Naive thymus-derived CD4-positive, alpha-beta T cell (primary cell): ENCODE data around the gene MIPEP. TPM values are rescaled to one million over a fixed set of nuclear protein-coding genes. Genes with fewer than 3 reads are reported as not detected.

Experiments
- ATAC-seq: fragments of 150-1000 bp; cut with Tn5 transposase; 2 replicates; pipeline ENCODE4 v1.10.0; 2021; ENCODE audit warnings: mild to moderate bottlenecking, moderate library complexity
- CTCF ChIA-PET: fragments of 350-600 bp; sonication (Branson Sonifier 250); formaldehyde crosslinking; loops from one replicate; lab custom pipeline; 2021; ENCODE audit warnings: antibody characterized with exemption; lab: Charles Lee
- POLR2A ChIA-PET: fragments of 350-600 bp; sonication (Branson Sonifier 250); formaldehyde crosslinking; loops from one replicate; lab custom pipeline; 2021; ENCODE audit warnings: antibody characterized with exemption, inconsistent platforms; lab: Charles Lee
- DNase-seq, 9 donors: peaks; one replicate each; pipeline versions ENCODE4 v3.0.0 to v3.0.0-alpha.2; 2020 to 2022; ENCODE audit warnings: mixed read lengths in 1 of 9
- H3K27ac ChIP-seq: one replicate; pipeline ENCODE4 v1.7.0; 2013; ENCODE audit warnings: mild to moderate bottlenecking, low read depth, low read length, moderate library complexity
- H3K27me3 ChIP-seq, 2 donors: one replicate each; pipeline ENCODE4 v1.7.0; 2013; ENCODE audit warnings: low read length in 2 of 2, mild to moderate bottlenecking in 2 of 2, moderate library complexity in 2 of 2; ENCODE audit not compliant: control insufficient read depth in 2 of 2, insufficient read depth in 2 of 2
- H3K36me3 ChIP-seq, 3 experiments: 1 replicate in 2 of 3; 2 replicates in 1 of 3; pipeline ENCODE4 v1.7.0; 2013; ENCODE audit warnings: low read length in 3 of 3, mild to moderate bottlenecking in 3 of 3, moderate library complexity in 1 of 3; ENCODE audit not compliant: insufficient read depth in 3 of 3, control insufficient read depth in 2 of 3
- H3K4me1 ChIP-seq, 2 donors: one replicate each; pipeline ENCODE4 v1.7.0; 2013; ENCODE audit warnings: low read length in 2 of 2, mild to moderate bottlenecking in 2 of 2, moderate library complexity in 1 of 2; ENCODE audit not compliant: control insufficient read depth in 2 of 2, insufficient read depth in 2 of 2
- H3K4me3 ChIP-seq: 2 replicates; pipeline ENCODE4 v1.7.0; 2013; ENCODE audit warnings: mild to moderate bottlenecking, low read length
- H3K9me3 ChIP-seq, 3 experiments: 1 replicate in 2 of 3; 2 replicates in 1 of 3; pipeline ENCODE4 v1.7.0; 2013; ENCODE audit warnings: low read length in 3 of 3; ENCODE audit not compliant: control insufficient read depth in 2 of 3
- H3K27ac Mint-ChIP-seq, 9 donors: one replicate each; pipeline ENCODE4 v1.8.0; 2020 to 2022; ENCODE audit warnings: mixed read lengths in 9 of 9, mild to moderate bottlenecking in 8 of 9, moderate library complexity in 5 of 9, inconsistent platforms in 2 of 9
- H3K27me3 Mint-ChIP-seq, 5 donors: one replicate each; pipeline ENCODE4 v1.8.0; 2021 to 2022; ENCODE audit warnings: mixed read lengths in 5 of 5, mild to moderate bottlenecking in 1 of 5
- H3K36me3 Mint-ChIP-seq, 5 donors: one replicate each; pipeline ENCODE4 v1.8.0; 2020 to 2022; ENCODE audit warnings: mixed read lengths in 5 of 5, mild to moderate bottlenecking in 3 of 5, inconsistent platforms in 1 of 5
- H3K4me1 Mint-ChIP-seq, 7 donors: one replicate each; pipeline ENCODE4 v1.8.0; 2020 to 2022; ENCODE audit warnings: mixed read lengths in 7 of 7, mild to moderate bottlenecking in 3 of 7, inconsistent platforms in 1 of 7
- H3K4me3 Mint-ChIP-seq, 10 donors: one replicate each; pipeline ENCODE4 v1.8.0; 2020 to 2022; ENCODE audit warnings: mild to moderate bottlenecking in 10 of 10, mixed read lengths in 10 of 10, moderate library complexity in 6 of 10, inconsistent platforms in 2 of 10
- H3K9me3 Mint-ChIP-seq, 11 donors: one replicate each; pipeline ENCODE4 v1.8.0; 2020 to 2022; ENCODE audit warnings: mixed read lengths in 11 of 11, mild to moderate bottlenecking in 4 of 11, inconsistent platforms in 1 of 11, moderate library complexity in 1 of 11
- intact Hi-C, 2 donors: fragments of 100-400 bp; cut with micrococcal nuclease; formaldehyde crosslinking; loops; one replicate each; pipeline ENCODE4 v1.15.1; 2023
- polyA plus RNA-seq, 2 donors: library from polyadenylated mRNA; unstranded; fragments of 300-500 nt; fragmentation: Illumina TruSeq; gene quantifications; one replicate each; pipeline ENCODE4 v1.2.3, GENCODE V29; 2021
- total RNA-seq, 6 experiments: library from RNA in 5 of 6; stranded (reverse) in 5 of 6; gene quantifications; 1 replicate in 5 of 6; 2 replicates in 1 of 6; pipeline ENCODE4 v1.2.3 and lab custom pipeline; 2021 to 2026

The MIPEP gene
- total and polyA plus RNA-seq, 7 experiments from 2014 or later, result 8.0 to 20.7 (median 9.5) TPM

DNA sequence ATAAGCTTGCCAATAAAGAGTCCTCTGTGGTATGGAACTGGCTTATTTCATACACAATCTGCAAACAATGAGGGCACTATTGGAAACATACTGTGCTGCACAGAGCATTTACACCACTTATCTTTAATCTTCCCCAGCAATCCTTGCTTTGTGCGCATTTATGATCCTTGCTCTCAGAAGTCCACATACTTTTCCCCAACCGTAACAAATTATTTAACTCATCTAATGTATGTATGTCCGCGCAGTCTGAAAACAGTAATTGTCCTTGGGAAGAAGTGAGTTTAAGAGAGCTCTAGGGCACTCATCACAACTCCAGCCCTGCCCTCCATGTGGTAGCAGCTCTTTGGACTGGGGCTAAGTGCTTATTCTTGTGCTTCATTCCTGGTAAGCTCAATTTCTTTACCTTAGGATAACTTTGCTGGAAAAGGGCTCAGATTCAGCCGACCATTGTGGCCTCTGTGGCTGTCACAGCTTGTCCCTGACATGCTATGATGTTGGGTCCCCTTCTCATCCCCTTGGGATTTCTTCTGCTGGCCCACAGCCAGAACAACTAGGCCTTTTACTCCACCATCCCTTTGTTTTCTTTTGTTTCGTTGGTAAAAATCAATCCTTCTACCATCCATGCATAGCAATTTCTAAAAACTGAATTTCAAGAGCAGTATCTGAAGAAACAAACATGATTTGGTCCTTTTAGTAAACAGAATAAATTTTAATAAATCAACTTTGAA is 166.3 kb downstream of the MIPEP start:
- H3K27ac ChIP-seq, result no peak overlapping the region
- DNase-seq (no peak), ATAC-seq (no peak)
- Mint-ChIP-seq H3K27me3 (no peaks in the 10 kb centered on the region), H3K4me1 (peaks cover 10 to 23% (median 21%) of the 10 kb centered on the region in 7 donors), H3K4me3 (no peak overlapping the region), H3K9me3 (peaks cover 0 to 3% (median 0%) of the 10 kb centered on the region in 11 donors), H3K27ac (no peak overlapping the region), H3K36me3 (peaks cover 0 to 11% (median 4%) of the 10 kb centered on the region in 5 donors)
- H3K9me3 ChIP-seq, result no peaks in the 10 kb centered on the region
- no peaks in the 10 kb centered on the region for H3K27me3 ChIP-seq
- H3K4me1 ChIP-seq, result no peaks in the 10 kb centered on the region
- H3K4me3 ChIP-seq, result no peak overlapping the region
- H3K36me3 ChIP-seq, result no peaks in the 10 kb centered on the region
- POLR2A ChIA-PET, result no interaction called here
- CTCF ChIA-PET, result no interaction called here
- intact Hi-C loops, result no loop called here

DNA sequence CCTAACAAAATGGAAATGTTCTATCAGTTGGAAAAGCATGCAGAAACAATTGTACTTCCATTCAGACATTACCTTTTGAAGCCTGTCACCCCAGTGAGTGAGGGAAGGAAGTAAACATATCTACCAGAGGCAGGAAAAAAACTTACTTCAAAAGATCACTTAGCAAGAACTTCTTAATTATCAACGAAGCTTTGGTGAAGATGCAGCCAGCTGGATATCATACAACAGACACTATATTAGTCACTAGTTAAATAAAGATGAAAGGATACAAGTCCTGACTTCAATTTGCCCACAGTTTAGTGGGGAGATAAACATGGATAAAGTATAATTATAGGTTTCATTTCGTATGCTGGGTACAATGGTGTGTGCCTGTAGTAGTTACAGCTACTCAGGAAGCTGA is 170.2 kb downstream of the MIPEP start:
- ATAC-seq (no peak), DNase-seq (peak in 5 of 9 donors; percentile 7 to 18 (median 17))
- Mint-ChIP-seq H3K36me3 (peaks cover 0 to 6% (median 0%) of the 10 kb centered on the region in 5 donors), H3K9me3 (peaks cover 0 to 4% (median 0%) of the 10 kb centered on the region in 11 donors), H3K4me1 (peaks cover 14 to 38% (median 32%) of the 10 kb centered on the region in 7 donors), H3K27ac (peak overlapping the region in 8 of 9 donors; percentile 33 to 79 (median 62)), H3K4me3 (peak overlapping the region in 7 of 10 donors; percentile 26 to 70 (median 51)), H3K27me3 (peaks cover 0 to 8% (median 6%) of the 10 kb centered on the region in 5 donors)
- intact Hi-C loops, result loop anchor here (2.0 to 10.0 kb wide), 3 partner anchors 152 to 254 kb away; no protein-coding TSS in a partner anchor
- POLR2A ChIA-PET, result no interaction called here
- H3K36me3 ChIP-seq, result no peaks in the 10 kb centered on the region
- H3K27ac ChIP-seq, result no peak overlapping the region
- CTCF ChIA-PET, result no interaction called here
- no peak overlapping the region for H3K4me3 ChIP-seq
- no peaks in the 10 kb centered on the region for H3K4me1 ChIP-seq
- H3K9me3 ChIP-seq, result no peaks in the 10 kb centered on the region
- H3K27me3 ChIP-seq, result no peaks in the 10 kb centered on the region

DNA sequence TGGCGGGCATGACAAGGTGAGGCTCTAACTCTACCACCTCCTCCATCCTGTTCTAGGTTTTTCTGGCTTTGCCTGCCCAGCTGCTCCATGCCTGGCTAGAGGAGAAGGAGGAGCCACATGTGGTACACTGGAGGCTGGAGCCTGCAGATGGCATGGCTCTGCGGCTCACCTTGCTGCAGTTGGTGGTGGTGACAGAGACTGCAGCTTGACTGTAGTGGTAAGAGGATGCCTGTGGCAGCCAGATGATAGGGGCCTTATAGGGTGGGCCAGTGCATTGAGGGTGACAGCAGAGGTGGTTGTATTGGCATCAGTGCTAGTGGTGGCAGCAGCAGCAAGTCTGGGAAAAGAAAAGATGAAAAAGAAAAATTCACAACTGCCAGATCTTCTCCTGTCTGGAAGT is 172.8 kb downstream of the MIPEP start:
- intact Hi-C loops, result loop anchor here in 1 of 2 donors (5.0 to 10.0 kb wide), 2 partner anchors 156 to 252 kb away; no protein-coding TSS in a partner anchor
- DNase-seq (no peak), ATAC-seq (no peak)
- H3K27me3 ChIP-seq, result no peaks in the 10 kb centered on the region
- Mint-ChIP-seq H3K9me3 (peaks cover 0 to 13% (median 4%) of the 10 kb centered on the region in 11 donors), H3K4me1 (peaks cover 14 to 38% (median 32%) of the 10 kb centered on the region in 7 donors), H3K4me3 (no peak overlapping the region), H3K36me3 (peaks cover 0 to 4% (median 0%) of the 10 kb centered on the region in 5 donors), H3K27me3 (peaks cover 0 to 18% (median 11%) of the 10 kb centered on the region in 5 donors), H3K27ac (peak overlapping the region in 1 of 9 donors; percentile 43)
- no peak overlapping the region for H3K27ac ChIP-seq
- no peaks in the 10 kb centered on the region for H3K4me1 ChIP-seq
- H3K4me3 ChIP-seq, result no peak overlapping the region
- CTCF ChIA-PET, result no interaction called here
- H3K9me3 ChIP-seq, result no peaks in the 10 kb centered on the region
- POLR2A ChIA-PET, result no interaction called here
- no peaks in the 10 kb centered on the region for H3K36me3 ChIP-seq

DNA sequence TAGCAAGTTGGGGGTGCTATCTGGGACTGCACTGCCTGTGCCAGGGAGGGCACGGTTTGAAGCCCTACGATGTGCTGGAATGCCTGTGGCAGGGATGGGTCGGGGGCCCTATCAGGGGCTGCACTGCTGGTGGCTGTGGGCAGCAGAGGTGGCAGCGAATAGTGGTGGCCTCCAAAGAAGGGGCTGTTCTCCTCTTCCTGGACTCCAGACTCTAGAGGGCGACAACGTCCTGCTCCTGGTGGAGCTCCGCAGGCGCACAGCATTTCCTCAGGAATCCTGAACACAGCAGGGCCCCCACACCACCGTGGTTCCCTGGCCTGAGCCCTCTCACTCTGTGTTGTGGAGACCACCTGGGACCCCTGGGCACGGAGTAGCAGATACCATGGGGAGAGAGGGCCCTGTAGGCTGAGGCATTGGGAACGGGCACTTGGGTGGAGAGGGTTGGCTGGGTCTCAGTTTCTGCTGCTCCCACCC is 173.4 kb downstream of the MIPEP start:
- Histone ChIP-seq H3K36me3 (no peaks in the 10 kb centered on the region), H3K4me3 (no peak overlapping the region), H3K9me3 (no peaks in the 10 kb centered on the region), H3K27me3 (no peaks in the 10 kb centered on the region), H3K27ac (no peak overlapping the region), H3K4me1 (no peaks in the 10 kb centered on the region)
- ChIA-PET CTCF (no interaction called here), POLR2A (no interaction called here)
- Mint-ChIP-seq H3K27me3 (peaks cover 0 to 18% (median 11%) of the 10 kb centered on the region in 5 donors), H3K27ac (no peak overlapping the region), H3K4me1 (peaks cover 14 to 38% (median 32%) of the 10 kb centered on the region in 7 donors), H3K36me3 (peaks cover 0 to 4% (median 0%) of the 10 kb centered on the region in 5 donors), H3K4me3 (no peak overlapping the region), H3K9me3 (peaks cover 0 to 13% (median 4%) of the 10 kb centered on the region in 11 donors)
- no peak for DNase-seq
- intact Hi-C loops, result loop anchor here in 1 of 2 donors (5.0 to 10.0 kb wide), 2 partner anchors 157 to 251 kb away; no protein-coding TSS in a partner anchor
- no peak for ATAC-seq

DNA sequence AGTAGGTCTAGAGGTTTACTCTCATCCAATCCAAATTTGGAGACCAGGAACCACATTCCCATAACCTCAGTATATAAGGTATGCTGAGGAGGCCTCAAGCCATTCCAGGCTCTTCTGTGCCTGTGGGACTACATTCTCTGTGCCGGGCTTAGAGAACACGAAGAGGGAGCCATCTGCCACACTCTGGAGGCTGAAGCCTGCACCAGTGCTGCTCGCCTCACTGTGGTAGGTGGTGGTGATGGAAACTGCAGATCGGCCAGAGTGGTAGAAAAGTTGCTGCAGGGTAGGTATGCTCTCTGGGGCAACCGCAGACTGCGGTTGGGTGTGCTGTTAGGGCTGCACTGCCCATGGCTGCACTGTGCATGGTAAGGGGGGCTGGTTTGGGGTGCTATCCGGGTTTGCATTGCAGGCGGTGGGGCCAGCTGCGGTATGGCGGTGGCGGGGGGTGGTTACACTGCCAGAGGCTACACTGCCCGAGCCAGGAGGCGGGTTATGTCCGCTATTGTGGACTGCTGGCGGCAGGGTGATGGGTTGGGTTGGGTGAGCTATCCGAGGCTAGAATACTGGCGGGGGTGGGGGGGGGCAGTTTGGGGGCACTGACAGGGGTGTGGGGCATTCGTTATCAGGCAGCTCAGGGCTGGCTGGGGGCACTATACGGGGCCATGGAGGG is 174.0 kb downstream of the MIPEP start:
- intact Hi-C loops, result loop anchor here in 1 of 2 donors (5.0 to 10.0 kb wide), 2 partner anchors 157 to 250 kb away; no protein-coding TSS in a partner anchor

DNA sequence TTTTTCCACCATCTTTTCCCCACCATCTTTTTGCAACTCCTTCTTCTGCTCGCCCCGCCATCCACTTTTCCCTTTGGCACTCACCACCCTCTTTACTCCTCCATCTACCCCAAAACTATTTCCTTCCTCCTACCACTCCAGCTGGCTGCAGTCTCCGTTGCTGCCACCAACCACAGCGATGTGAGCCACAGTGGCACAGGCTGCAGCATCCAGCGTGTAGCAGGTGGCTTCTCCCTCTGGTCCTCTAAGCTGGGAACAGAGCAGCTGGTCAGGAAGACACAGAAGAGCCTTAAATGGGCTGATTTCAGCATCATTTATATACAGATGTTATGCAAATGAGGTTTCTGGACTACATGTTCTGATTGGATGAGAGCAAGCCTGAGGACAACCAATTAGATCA is 174.5 kb downstream of the MIPEP start:
- Histone ChIP-seq H3K4me1 (no peaks in the 10 kb centered on the region), H3K27me3 (no peaks in the 10 kb centered on the region), H3K9me3 (no peaks in the 10 kb centered on the region), H3K27ac (no peak overlapping the region), H3K36me3 (no peaks in the 10 kb centered on the region), H3K4me3 (no peak overlapping the region)
- CTCF ChIA-PET, result no interaction called here
- POLR2A ChIA-PET, result no interaction called here
- intact Hi-C loops, result loop anchor here in 1 of 2 donors (5.0 to 10.0 kb wide), 2 partner anchors 158 to 250 kb away; no protein-coding TSS in a partner anchor
- Mint-ChIP-seq H3K4me1 (peaks cover 14 to 33% (median 30%) of the 10 kb centered on the region in 7 donors), H3K4me3 (no peak overlapping the region), H3K27me3 (peaks cover 0 to 18% (median 11%) of the 10 kb centered on the region in 5 donors), H3K36me3 (peaks cover 0 to 4% (median 0%) of the 10 kb centered on the region in 5 donors), H3K9me3 (peaks cover 0 to 13% (median 4%) of the 10 kb centered on the region in 11 donors), H3K27ac (no peak overlapping the region)
- ATAC-seq (no peak), DNase-seq (no peak)

More for the DNA sequence above, 174.0 kb downstream of the MIPEP start:
- peaks cover 0 to 18% (median 11%) of the 10 kb centered on the region in 5 donors for H3K27me3 Mint-ChIP-seq
- ATAC-seq (no peak), DNase-seq (no peak)
- no peaks in the 10 kb centered on the region for H3K27me3 ChIP-seq
- POLR2A ChIA-PET, result no interaction called here
- H3K4me1 Mint-ChIP-seq, result peaks cover 14 to 36% (median 32%) of the 10 kb centered on the region in 7 donors
- no peaks in the 10 kb centered on the region for H3K36me3 ChIP-seq
- no peak overlapping the region for H3K27ac Mint-ChIP-seq
- no peaks in the 10 kb centered on the region for H3K9me3 ChIP-seq
- CTCF ChIA-PET, result no interaction called here
- no peak overlapping the region for H3K4me3 ChIP-seq
- no peak overlapping the region for H3K27ac ChIP-seq
- no peaks in the 10 kb centered on the region for H3K4me1 ChIP-seq
- H3K9me3 Mint-ChIP-seq, result peaks cover 0 to 13% (median 4%) of the 10 kb centered on the region in 11 donors
- no peak overlapping the region for H3K4me3 Mint-ChIP-seq
- H3K36me3 Mint-ChIP-seq, result peaks cover 0 to 4% (median 0%) of the 10 kb centered on the region in 5 donors
